Glutamatergic neuron (in vitro differentiated cells): ENCODE results near the gene MST1. TPM values are rescaled to one million over a fixed set of nuclear protein-coding genes. Genes with fewer than 3 reads are reported as not detected.

Source experiments
- DNase-seq: peaks from one replicate; pipeline ENCODE4 v3.0.0; 2022
- H3K27ac Mint-ChIP-seq: one replicate; pipeline ENCODE4 v1.8.0; 2020; ENCODE audit warnings: mild to moderate bottlenecking, mixed read lengths, inconsistent platforms; ENCODE audit not compliant: unreplicated experiment
- H3K27me3 Mint-ChIP-seq: one replicate; pipeline ENCODE4 v1.8.0; 2020; ENCODE audit warnings: mild to moderate bottlenecking, moderate library complexity, mixed read lengths, inconsistent platforms; ENCODE audit not compliant: unreplicated experiment
- H3K36me3 Mint-ChIP-seq: one replicate; pipeline ENCODE4 v1.8.0; 2020; ENCODE audit warnings: mild to moderate bottlenecking, mixed read lengths, inconsistent platforms; ENCODE audit not compliant: unreplicated experiment
- H3K4me1 Mint-ChIP-seq: one replicate; pipeline ENCODE4 v1.8.0; 2020; ENCODE audit warnings: mild to moderate bottlenecking, low read depth, mixed read lengths, inconsistent platforms; ENCODE audit not compliant: unreplicated experiment
- H3K4me3 Mint-ChIP-seq: one replicate; pipeline ENCODE4 v1.8.0; 2020; ENCODE audit warnings: mild to moderate bottlenecking, mixed read lengths, inconsistent platforms; ENCODE audit not compliant: unreplicated experiment
- H3K9me3 Mint-ChIP-seq: one replicate; pipeline ENCODE4 v1.8.0; 2020; ENCODE audit warnings: mild to moderate bottlenecking, moderate library complexity, mixed read lengths, inconsistent platforms; ENCODE audit not compliant: unreplicated experiment
- CTCF ChIP-seq: fragments of 200-600 bp; sonication (generic); IDR thresholded peaks from one replicate; pipeline ENCODE4 v1.5.0; 2021; ENCODE audit not compliant: partially characterized antibody, unreplicated experiment
- total RNA-seq: library from RNA; stranded (reverse); fragmentation: NEBNext Ultra II Directional; extraction: Animal tissue kit (Norgen Biotek cat#: 25700); gene quantifications from one replicate; pipeline ENCODE4 v1.2.1, GENCODE V29; 2021; ENCODE audit not compliant: unreplicated experiment

The MST1 gene
- total RNA-seq, 1 donor from 2014 or later: 23.4 TPM

GRCh38 chr3:49641921-49642707 lies 47.2 kb downstream of the MST1 start:
- Mint-ChIP-seq H3K4me1 (peaks cover 6% of the 10 kb centered on the region), H3K27me3 (peaks cover 16% of the 10 kb centered on the region), H3K4me3 (no peak overlapping the region), H3K36me3 (peaks cover 9% of the 10 kb centered on the region), H3K9me3 (peaks cover 6% of the 10 kb centered on the region), H3K27ac (no peak overlapping the region)
- no peak for DNase-seq
- no peak for TF ChIP-seq CTCF

- H3K36me3 Mint-ChIP-seq: peaks cover 9% of the 10 kb centered on the region
- TF ChIP-seq CTCF: no peak
- DNase-seq: no peak
- H3K4me3 Mint-ChIP-seq: no peak overlapping the region
- peaks cover 14% of the 10 kb centered on the region for H3K27me3 Mint-ChIP-seq
- peaks cover 3% of the 10 kb centered on the region for H3K4me1 Mint-ChIP-seq
- peak overlapping the region; percentile 33 for H3K27ac Mint-ChIP-seq
- peaks cover 9% of the 10 kb centered on the region for H3K9me3 Mint-ChIP-seq
Observed at GRCh38 chr3:49641292-49641691, 48.0 kb downstream of the MST1 start.

GRCh38 chr3:49639551-49639950 lies 49.7 kb downstream of the MST1 start:
- no peaks in the 10 kb centered on the region for H3K36me3 Mint-ChIP-seq
- no peak overlapping the region for H3K4me3 Mint-ChIP-seq
- H3K27me3 Mint-ChIP-seq: peaks cover 14% of the 10 kb centered on the region
- no peak overlapping the region for H3K27ac Mint-ChIP-seq
- H3K4me1 Mint-ChIP-seq: no peaks in the 10 kb centered on the region
- DNase-seq: no peak
- no peak for TF ChIP-seq CTCF
- peaks cover 9% of the 10 kb centered on the region for H3K9me3 Mint-ChIP-seq

- Mint-ChIP-seq H3K36me3 (no peaks in the 10 kb centered on the region), H3K9me3 (peaks cover 9% of the 10 kb centered on the region), H3K27me3 (peaks cover 14% of the 10 kb centered on the region), H3K4me3 (no peak overlapping the region), H3K27ac (no peak overlapping the region), H3K4me1 (peaks cover 3% of the 10 kb centered on the region)
- TF ChIP-seq CTCF: no peak
- DNase-seq: no peak
Observed at GRCh38 chr3:49638445-49638844, 50.8 kb downstream of the MST1 start.

GRCh38 chr3:49636883-49637609 lies 52.2 kb downstream of the MST1 start:
- Mint-ChIP-seq H3K9me3 (peaks cover 9% of the 10 kb centered on the region), H3K4me1 (peaks cover 3% of the 10 kb centered on the region), H3K27me3 (peaks cover 14% of the 10 kb centered on the region), H3K4me3 (no peak overlapping the region), H3K27ac (no peak overlapping the region), H3K36me3 (peaks cover 2% of the 10 kb centered on the region)
- no peak for DNase-seq
- TF ChIP-seq CTCF: no peak
